ENCODE data around the gene ATP8B3.

DNA sequence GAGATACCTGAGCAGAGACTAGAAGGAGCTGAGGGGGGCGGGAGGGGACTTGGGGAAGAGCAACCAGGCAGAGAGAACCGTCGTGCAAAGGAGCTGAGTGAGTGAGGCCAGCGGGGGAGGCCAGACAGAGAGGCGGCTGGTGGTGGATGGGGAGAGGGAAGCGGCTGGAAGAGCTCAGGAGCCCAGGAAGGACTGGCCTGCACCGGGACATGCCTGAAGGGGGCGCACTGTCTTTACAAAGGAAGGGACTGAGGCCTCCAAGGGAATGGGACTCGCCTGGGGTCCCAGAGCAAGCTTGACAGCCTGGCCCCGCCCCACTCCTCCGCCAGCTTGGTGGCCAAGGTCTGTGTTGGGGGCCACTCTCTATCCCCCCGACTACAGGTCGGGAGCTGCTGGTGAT, 43.8 kb downstream of the ATP8B3 start:
- no peak for TF ChIP-seq CTCF (IDR thresholded peaks at IDR 0.05 in 8 of 11, conservative IDR thresholded peaks at IDR 0.05 in 3 of 11)
- no peak for TF ChIP-seq POLR2A (IDR thresholded peaks at IDR 0.05)
- no peak for TF ChIP-seq POLR2AphosphoS5 (IDR thresholded peaks at IDR 0.05)

Data from spleen (tissue), 7 donors.